Central memory CD4-positive, alpha-beta T cell (primary cell): ENCODE data around the gene MON1A.
A peak's percentile ranks its signal among the peaks of the same experiment; 100 is the strongest.
"Not testable (repeated sequence)": the region's sequence is repeated elsewhere in the genome, so short reads cannot be mapped to it uniquely, and the experiment has no call there.

Experiments
- DNase-seq: peaks from one replicate; pipeline ENCODE4 v3.0.0; 2022

Gene MON1A

DNA sequence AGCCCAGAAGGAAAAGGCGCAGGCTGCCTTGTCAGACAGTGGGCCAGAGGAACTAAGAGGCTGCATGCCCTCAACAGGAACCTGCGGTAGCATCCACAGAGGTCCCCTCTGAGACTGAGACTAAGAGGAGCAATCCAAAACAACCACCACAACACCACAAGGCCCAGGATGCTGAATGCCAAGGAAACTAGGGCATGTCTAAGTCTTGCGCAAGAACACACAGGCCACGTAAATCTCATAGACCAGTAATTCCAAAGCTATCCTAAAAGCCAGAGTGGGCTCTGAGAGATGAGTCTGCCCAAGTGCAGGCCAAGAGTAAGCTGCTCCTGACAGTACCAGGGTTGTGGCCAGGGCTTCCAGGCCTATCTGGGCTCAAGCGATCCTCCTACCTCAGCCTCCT, 12.9 kb downstream of the MON1A start:
- no peak for DNase-seq

DNA sequence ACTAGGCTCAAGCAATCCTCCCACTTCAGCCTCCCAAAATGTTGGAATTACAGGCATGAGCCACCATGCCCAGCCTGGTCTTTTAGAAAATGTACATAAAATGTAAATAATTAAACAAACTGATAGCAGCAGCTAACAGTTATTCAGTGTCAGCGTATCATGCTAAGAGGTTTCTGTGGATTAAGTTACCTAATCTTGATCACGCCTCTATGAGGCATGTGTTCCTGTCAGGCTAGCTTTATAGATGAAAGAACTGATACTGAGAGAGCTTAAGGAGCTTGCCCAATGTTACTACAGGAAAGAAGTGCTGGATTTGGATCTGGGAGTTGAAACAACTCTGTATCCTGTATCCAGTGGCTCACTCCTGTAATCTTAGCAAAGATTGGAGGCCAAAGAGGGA, 14.7 kb downstream of the MON1A start:
- DNase-seq, result no peak

DNA sequence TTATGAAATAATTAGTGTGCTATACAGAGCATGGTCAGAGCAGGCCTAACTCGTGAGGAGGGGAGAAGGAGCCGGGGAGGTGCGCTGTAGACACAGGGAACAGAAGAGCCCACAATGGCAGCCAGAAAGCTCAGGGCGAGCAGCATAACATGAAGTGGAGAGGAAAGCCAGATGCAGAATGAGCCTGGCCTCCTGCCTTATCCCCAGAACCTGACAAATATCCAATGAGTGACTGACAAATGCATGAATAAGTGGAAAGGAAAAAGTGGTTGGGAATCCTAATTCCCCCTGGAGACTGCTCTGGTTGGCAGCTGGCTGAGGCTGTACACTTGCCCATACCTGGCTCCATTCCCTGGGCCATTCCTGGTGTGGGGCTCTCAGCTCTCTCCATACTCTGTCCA, 16.7 kb downstream of the MON1A start:
- no peak for DNase-seq

DNA sequence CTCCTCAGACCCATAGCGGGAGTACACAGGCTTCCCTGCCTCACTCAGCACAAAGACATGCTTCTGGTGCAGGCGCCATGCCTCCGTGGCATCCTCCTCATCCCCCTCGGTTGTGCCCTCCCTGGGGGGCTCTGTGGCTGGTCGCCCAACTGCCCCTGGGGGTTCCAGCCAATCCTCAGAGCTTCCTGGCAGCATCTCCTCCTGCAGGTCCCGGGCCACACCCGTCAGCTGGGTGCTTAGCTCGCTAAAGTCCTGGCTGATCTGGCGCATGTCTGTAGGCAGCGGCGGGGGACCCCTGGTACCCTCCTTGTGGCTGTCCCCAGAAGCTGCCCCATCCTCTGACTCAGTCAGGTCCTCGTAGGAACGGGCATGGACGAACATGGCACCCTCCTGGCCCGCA, 18.0 kb downstream of the MON1A start:
- DNase-seq, result no peak

DNA sequence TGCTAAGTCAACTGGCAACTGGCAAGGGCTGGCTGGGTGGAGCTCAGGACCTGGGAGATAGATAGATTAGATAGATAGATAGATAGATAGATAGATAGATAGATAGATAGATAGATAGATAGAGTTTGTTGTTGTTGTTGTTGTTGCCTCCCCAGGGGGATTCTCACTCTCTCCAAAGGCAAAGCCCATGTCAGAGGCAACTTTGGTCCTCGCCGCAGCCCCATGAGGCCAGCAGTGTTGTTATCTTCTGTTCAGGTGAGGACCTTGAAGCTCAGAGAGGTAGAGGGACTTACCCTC, 18.5 kb downstream of the MON1A start:
- DNase-seq, result no peak

DNA sequence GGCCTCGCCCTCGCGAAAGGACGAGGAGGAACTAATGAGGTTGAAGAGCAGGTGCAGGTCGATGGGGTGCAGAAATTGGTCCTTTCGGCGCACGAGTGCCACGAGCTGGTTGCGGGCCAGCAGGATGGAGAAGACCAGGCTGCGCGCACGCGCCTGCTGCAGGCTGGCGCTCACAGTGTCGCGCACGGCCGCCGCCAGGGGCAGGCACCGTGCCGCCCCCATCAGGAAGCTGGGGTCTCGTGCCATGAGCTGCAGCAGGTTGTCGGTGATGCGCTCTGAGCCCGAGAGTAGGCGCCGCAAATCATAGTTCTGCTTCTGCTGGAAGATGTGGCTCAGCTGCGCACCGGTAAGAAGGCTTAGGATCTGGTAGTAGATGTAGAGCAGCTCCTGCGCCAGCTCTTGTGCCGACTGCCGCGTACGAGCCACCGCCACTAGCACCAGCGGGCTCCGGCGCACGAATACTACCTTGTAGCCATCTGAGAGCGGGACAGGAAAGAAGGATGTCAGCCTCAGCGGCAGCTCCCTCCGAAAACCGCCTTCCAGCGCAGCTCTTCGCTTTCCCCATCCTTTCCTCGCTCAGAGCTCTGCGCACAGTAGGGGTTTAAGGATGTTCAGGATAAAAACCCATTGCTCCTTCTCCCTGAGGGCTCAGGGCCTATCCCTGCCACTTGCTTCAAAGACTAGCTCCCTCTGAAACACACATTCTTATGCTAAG, 19.0 kb downstream of the MON1A start:
- no peak for DNase-seq

DNA sequence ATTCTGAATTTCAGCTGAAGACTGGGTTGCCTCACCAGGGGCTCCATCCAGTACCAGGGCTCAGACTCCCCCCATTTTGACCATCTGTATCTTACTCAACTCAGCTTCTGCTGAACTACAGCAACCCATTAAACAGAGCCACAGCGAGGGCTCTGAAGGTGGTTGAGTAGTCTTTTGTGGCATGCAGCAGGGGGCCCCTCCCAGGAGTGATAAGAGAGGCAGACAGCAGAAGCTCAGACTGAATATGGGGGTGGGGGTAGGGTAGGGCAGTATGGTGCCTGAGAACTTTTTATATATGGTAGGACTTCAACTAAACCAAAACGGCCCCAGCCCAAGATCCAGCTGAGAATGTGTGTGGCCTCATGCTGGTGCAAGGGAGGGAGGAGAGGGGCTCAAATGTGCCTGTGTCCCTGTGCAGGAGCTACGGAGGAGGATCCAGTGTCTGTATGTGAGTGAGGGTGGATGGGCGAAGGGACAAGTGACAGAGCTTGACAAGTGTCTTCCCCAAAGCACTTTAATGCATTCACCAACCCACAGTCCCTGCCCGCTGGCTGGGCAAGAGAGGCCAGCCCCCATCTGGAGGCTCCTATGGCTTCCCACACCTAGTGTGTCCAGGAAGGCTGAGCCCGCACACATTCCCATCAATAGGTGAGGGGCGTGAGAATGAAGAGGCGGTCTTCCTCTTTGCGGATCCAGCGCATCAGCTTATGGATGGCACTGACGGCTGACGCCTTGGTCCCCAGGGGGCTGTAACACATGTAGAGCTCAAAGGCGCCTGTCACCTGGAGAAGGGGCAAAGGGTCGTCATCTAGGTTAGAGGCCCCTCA, 21.0 kb downstream of the MON1A start:
- no peak for DNase-seq

DNA sequence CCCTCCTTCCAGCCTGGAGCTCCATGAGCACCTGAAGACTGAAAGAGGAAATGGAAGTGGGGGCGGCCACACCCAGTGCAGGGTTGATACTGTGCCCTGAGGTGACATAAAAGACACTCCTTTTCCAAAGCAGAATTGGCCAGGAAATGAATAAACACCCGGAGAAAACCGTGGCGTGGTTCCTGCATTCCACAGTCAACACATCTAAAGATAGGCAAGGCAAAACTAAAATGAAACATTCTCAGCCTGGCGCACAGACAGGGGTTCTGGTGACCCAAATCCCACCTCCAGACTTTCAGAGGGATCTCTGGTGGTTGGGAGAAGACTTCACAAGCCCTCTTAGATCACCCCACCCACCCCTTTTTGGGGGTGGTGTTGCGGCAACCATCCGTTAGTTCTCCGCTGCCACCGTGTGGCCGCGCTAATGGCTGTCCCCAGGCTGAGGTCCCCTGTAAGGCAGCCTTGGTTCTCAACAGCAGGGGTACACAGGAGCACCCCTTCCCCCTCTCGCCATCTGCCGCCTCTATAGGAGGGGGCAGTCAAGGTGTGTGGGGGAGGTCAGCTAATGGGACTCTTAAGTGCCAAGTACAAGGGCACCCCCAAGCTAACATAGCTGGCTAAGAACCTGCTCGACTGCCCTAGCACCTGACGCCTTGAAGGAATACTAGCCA, 23.4 kb downstream of the MON1A start:
- peak; percentile 28 for DNase-seq

DNA sequence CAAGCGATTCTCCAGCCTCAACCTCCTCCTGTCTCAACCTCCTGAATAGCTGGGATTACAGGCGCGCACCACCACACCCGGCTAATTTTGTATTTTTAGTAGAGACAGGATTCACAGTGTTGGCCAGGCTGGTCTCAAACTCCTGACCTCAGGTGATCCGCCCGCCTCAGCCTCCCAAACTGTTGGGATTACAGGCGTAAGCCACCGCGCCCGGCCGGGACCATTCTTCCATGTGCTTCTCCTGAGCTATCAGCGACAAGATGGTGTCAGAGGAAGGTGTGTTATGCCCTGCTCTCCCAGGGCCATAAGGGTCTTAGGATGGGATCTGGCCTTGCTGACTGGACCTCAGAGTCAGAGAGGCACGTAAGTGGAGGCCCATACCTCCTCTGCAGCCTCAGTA, 25.2 kb downstream of the MON1A start:
- DNase-seq, result not testable (repeated sequence)

DNA sequence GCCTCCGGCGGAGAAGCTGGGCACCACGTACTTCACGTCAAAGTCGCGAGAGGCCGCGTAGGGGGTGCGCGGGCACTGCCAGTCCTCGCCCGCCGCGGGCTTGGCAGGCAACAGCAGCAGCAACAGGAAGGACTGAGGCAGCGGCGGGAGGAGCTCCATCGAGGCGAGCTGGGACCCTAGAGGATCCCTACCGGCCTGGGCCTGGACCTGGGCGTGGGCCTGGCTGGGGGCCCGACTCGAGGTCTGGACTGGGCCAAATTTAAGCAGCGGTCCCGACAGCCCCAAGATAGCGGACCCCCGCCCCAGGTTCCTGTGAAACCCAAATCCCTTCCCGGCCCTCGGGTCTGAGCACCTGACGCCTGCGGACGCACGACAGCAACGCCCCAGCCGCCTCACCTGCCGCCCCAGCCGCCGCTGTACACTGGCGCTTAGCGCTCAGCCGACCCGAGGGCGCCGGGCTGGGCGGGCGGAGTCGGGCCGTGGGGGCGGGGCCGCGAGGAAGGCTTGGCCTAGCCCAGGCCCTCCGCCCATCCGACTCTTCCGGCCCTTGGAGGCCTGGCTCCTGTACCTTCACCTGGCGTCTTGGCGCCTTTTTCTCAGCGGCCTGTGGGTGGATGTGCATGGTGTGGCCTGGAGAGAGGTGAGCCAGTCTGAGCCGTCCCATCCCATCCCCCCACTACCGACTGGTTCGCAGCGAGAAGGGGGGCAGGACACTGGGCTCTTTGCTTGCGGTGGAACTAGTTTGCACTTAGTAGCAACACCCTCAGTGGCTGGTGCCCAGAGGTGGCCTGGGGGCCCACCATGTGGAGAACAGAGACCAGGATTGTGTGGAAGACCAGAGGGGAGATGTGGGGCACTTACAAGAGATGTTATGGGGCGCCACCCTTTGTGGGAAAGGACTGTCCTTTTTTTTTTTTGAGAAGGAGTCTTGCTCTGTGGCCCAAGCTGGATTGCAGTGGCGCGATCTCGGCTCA, 25.9 kb downstream of the MON1A start, which contains the start of gene MST1R:
Gene MST1R (minus strand): TSS at position 423 of the 974 bp plus-strand sequence. CDS start 264 bp downstream, at position 159.
- DNase-seq, result peak; percentile 80

DNA sequence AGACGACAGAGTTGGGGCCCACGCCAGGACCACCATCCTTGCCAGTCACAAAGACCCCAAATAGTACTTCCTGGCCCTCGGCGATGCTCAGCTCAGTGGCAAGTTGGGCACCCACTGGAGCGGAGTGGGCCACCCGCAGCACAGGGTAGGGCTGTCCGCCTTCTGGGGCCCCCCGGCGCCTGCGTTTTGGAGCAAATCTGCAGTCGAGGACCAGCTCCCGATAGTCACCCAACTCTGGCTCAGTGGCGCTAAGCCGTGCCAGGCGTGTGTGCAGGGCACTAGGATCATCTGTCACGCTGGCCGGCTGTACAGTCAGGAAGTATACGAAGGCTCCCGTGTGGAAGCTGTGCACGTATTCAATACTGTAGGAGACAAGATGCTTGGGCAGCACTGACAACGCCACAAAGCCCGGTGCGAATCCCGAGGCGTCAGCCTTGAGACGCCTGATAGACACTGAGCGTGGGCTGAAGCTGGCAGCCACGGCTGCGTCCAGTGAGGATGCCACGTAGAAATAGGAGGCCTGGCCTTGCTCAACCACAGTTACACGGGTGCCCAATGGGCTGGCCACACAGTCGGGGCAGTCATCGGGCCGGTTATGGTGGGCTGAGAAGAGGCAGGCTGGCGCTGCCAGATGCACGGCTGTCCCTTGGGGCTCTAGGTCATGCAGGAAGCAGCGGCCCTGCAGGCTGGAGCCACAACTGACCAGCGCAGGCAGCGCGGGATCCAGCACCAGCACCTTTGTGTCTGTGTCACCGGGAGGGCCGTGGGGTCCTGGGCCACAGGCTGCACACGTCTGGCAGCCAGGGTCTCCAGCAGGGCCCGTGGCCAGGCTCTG, 26.9 kb downstream of the MON1A start:
- no peak for DNase-seq

DNA sequence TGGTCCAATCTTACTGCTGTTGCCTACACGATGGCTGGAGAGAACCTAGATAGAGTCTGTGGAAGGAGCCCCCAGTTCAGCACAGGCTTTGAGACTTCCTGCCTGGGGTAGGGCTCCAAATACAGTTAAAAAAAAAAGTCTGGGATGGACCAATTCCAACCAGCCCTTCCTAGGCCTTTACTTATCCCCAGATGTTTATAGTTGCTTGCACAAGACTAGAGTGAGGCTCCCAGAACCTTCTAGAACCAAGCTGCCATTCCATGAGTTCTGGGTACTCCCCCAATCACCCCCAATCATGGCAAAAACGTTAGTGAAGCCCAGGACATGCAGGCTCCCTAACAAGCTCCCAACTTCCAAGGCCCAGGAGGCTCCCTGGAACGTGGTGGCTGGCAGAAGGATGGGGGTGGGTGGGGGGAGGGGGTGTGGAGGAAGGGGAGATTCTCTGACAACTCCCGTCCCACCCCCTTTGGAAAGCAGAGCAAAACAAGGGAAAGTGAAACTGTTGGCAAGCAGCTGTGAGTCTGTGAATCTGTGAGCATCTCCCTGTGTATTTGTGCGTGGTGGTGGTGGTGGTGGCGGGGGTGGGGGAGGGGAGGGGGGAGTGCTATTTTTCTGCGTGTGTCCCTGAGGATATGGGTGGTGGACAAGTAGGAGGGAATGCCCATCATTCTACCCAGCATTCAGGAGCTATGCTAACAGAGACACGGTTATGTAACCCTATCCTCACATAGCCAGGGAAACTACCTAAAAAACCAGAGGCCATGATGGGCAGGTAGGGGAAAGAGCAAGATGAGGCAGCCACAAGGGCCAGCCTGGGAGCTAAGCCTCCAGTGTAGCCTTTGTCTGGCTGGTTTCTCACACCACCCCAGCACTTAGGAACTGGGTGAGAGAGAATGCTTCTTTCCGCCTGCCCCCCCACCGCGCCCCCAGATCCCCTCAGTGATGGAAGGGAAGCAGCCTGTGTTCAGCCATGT, 28.0 kb downstream of the MON1A start:
- no peak for DNase-seq

DNA sequence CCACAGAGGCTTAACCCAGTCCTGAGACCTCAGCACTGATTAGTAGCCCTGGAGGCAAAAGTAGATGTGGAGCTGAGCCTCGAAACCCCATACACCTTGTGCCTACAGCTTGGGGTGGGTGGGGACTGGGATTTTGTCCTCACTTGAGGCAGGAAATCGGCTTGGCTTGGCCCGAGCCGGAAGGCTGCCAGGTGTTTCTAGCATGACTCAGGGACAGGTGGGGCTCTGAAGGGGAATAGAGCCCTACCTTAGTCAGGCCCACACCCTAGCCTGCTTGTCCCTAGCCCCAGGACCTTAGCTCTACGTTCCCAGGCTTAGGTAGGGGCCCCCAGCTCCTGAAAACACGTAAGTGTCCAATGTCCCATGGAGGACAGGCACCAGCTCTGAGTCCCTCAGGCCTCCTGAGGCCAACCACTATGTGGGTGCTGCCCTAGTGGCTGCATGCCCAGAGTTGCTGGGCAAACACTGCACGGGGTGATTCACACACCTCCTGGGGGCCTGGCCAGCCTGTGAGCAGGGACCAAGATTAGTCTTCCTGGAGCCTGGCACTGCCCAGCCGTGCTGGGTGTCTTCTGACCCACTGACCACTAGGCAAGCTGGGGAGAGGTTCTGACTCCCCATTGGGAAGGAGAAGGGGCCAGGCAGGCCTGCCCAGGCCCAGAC, 29.0 kb downstream of the MON1A start:
- DNase-seq, result no peak

DNA sequence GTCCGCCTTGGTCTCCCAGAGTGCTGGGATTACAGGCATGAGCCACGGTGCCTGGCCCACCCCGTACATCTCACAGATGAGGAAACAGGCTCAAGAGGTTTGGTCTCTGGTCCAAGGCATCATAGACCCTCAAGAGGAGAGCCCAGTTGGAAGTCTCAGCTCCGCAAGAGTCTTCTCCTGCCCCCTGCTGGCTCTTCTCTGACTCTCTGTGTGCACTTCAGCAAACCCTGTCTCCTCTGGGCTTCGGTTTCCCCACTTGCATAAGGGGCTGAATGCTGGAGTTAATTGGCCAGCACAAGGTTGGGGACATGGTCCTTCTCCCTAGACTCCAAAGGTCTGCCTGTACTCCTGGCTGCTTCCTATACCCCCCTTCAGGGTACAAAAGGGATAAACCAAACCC, 29.8 kb downstream of the MON1A start:
- no peak for DNase-seq

DNA sequence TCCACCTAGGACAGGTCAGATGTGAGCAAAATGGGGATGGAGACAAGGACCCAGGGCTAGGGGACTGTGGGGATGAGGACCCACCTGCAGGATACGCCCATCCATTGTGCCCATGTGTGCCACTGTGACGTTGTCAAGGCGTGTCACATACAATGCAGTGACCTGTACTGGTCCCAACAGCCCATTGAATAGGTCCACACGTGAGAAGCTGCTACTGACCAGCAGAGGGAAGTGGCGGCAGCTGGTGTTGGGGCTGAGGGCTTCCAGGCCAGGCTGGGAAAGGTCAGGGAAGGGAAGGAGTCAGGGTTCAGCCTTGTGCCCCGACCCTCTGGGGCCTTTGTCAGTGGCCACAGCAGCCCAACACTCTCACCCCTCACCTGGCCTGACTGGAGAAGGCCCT, 30.6 kb downstream of the MON1A start:
- DNase-seq, result no peak

DNA sequence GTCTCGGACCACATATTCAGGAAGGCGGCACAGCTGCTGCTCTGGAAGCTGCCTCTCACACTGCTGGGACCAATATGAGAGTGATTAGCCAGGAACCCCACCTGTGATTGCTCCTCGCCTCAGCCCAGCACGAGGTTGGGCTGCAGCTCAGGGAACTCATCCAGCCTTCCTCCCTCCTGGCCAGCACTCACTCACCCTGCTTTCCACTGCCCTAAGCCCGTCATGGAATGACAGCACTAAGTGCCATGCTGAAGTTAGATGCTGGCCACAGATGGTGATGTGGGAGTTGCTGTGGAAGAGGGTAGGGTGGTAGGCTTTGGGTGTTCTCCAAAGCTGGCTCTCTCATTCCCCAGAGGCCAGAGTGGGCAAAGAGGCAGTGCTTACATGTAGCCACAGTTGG, 33.3 kb downstream of the MON1A start:
- DNase-seq, result no peak

DNA sequence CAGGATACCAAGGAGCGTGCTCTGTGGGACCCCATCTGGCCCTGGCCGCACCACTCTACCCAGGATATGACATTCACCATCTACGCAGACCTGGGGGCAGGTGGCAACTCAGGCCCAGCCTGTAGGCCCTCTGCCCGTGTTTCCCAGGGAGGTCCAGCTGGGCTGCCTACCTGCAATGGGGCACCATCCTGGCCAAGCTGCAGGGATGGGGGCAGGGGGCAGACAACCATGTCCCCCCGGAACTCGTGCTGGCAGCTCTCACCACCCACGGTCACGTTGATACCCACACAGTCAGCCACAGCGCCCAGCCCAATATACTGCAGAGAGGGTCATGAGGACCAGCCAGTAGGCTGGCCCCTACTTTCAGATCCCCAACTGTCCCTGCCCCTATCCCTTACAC, 33.8 kb downstream of the MON1A start:
- DNase-seq, result no peak

DNA sequence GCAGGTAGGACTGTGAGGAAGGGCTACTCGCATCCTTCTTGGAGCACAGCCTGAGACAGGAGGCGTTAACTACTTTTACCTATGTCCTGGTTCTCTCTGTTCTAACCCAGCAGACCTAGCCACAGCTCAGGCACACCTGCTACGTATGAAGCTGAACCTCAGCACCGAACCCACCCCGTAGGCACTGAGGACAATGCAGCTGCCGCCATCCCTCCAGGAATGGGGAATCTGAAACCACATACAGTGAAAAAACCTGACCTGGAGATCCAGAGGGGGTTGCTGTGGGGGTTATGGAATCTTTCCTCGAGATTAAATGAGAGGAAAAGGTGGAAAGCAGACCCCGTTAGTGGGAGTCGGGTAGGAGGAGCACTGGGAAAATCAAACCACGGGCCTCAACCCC, 40.3 kb downstream of the MON1A start:
- DNase-seq, result no peak

DNA sequence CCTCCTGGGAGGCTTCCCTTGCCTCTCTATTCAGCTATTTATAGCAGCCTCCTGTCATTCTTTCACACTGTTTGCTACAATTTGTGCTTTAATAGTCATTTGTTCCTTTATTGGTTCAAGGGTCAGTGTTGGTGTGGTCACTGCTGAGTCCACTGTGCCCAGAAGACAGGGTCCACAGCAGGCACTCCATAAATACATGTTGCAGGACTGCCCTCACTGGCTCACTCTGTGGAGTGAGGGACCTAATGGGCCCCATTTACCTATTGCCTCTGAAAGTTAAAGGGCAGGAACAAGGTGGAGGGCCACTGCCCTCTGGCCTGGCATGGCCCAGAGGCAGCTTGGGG, 42.7 kb downstream of the MON1A start:
- no peak for DNase-seq

DNA sequence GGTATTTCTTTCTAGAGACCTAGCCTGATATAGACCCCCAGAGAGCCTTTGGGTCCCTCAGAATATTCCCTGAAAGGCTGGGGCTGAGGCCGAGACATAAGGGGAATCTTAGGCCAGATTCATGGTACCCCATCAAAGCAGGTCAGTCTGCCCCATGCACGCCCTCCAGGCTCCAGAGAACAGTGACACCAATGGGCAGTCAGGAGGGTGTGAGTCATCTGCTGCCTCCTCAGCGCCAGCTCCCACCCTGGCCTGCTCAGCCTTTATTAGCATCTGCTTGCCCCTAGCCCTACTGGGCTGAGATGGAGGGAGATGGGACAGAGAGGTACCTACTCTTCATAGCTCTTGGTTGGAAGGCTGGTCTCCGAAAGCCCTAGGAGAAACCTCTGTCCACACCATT, 45.6 kb downstream of the MON1A start:
- DNase-seq, result no peak
